ENCODE results near the gene SLC16A13. TPM values are rescaled to one million over a fixed set of nuclear protein-coding genes. Genes with fewer than 3 reads are reported as not detected.

Gene SLC16A13
- total RNA-seq, 1 experiment from 2014 or later = 13.1 TPM

- no peak overlapping the region for H3K27ac ChIP-seq (ENCODE audit: low read length)
- no peaks in the 10 kb centered on the region for H3K27me3 ChIP-seq (ENCODE audit: control insufficient read depth, insufficient read depth, low read length)
- no peaks in the 10 kb centered on the region for H3K9me3 ChIP-seq (ENCODE audit: control insufficient read depth, insufficient read depth, low read depth, low read length)
- H3K4me3 ChIP-seq (ENCODE audit: low read depth in 2 of 2, low read length in 2 of 2) = no peak overlapping the region
- DNase-seq (ENCODE audit: low read depth, low spot score) = no peak
- peak; percentile 77 for TF ChIP-seq CTCF (IDR thresholded peaks at IDR 0.05)
- TF ChIP-seq SIN3A (IDR thresholded peaks at IDR 0.05; ENCODE audit: borderline replicate concordance, insufficient read depth, low read depth, low read length) = no peak
- CTCF ChIA-PET = interaction anchor here (0.6 to 1.5 kb wide), 6 partner anchors 17 to 161 kb away, joined by 3 to 15 read pairs (median 8); no protein-coding TSS in a partner anchor
- no TSS peak for BruUV-seq (replicated peaks)
- in situ Hi-C loops (cut with HindIII; ENCODE audit: low pct_unique_long_range_greater_than_20kb, low sequenced_read_pairs) = no loop called here
- peaks cover 7% of the 10 kb centered on the region for H3K36me3 ChIP-seq (ENCODE audit: control insufficient read depth, insufficient read depth, low read length)
- H3K4me1 ChIP-seq (ENCODE audit: control insufficient read depth, insufficient read depth, low read length) = no peaks in the 10 kb centered on the region
- POLR2A ChIA-PET = interaction anchor here (0.6 kb wide), 2 partner anchors 69 to 106 kb away, joined by 3 read pairs; no protein-coding TSS in a partner anchor
- peak; percentile 89 for ATAC-seq
- intact Hi-C loops (cut with micrococcal nuclease; ENCODE audit: unreplicated experiment) = loop anchor here (2.0 kb wide), 1 partner anchor 92 kb away; no protein-coding TSS in a partner anchor
Measured at GRCh38 chr17:7004398-7005253, 31.2 kb upstream of the SLC16A13 start.

DNA sequence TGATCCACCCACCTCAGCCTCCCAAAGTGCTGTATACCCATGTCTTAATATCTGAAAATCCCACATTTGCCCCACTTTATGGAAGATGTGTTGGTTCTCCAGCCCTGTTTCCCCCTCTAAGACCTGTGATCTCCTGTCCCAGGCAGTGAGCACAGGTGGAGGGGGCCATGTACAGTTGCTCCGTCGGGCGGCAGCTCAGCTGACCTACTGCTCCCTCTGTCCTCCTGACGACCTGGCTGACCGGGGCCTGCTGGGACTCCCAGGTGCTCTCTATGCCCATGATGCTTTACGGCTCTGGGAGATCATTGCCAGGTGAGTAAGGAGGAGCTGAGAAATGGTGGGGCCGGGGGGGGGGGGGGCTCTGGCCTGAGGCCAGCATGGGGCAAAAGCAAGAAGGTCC lies 30.1 kb upstream of the SLC16A13 start:
- DNase-seq (ENCODE audit: low read depth, low spot score) (no peak), ATAC-seq (no peak)
- H3K4me1 ChIP-seq (ENCODE audit: control insufficient read depth, insufficient read depth, low read length) = peaks cover 5% of the 10 kb centered on the region
- no peak overlapping the region for H3K4me3 ChIP-seq (ENCODE audit: low read depth in 2 of 2, low read length in 2 of 2)
- H3K36me3 ChIP-seq (ENCODE audit: control insufficient read depth, insufficient read depth, low read length) = peaks cover 7% of the 10 kb centered on the region
- no peak overlapping the region for H3K27ac ChIP-seq (ENCODE audit: low read length)
- CTCF ChIA-PET = interaction anchor here (0.6 kb wide), 1 partner anchor 378 kb away, joined by 3 read pairs; no protein-coding TSS in a partner anchor
- H3K9me3 ChIP-seq (ENCODE audit: control insufficient read depth, insufficient read depth, low read depth, low read length) = no peaks in the 10 kb centered on the region
- H3K27me3 ChIP-seq (ENCODE audit: control insufficient read depth, insufficient read depth, low read length) = no peaks in the 10 kb centered on the region
- no TSS peak for BruUV-seq (replicated peaks)
- no peak for TF ChIP-seq TCF7L2 (IDR thresholded peaks at IDR 0.05; ENCODE audit: low read depth, low read length)
- TF ChIP-seq SIN3A (IDR thresholded peaks at IDR 0.05; ENCODE audit: borderline replicate concordance, insufficient read depth, low read depth, low read length) = no peak
- TF ChIP-seq CTCF (IDR thresholded peaks at IDR 0.05) = no peak
- TF ChIP-seq, protein P1, sequence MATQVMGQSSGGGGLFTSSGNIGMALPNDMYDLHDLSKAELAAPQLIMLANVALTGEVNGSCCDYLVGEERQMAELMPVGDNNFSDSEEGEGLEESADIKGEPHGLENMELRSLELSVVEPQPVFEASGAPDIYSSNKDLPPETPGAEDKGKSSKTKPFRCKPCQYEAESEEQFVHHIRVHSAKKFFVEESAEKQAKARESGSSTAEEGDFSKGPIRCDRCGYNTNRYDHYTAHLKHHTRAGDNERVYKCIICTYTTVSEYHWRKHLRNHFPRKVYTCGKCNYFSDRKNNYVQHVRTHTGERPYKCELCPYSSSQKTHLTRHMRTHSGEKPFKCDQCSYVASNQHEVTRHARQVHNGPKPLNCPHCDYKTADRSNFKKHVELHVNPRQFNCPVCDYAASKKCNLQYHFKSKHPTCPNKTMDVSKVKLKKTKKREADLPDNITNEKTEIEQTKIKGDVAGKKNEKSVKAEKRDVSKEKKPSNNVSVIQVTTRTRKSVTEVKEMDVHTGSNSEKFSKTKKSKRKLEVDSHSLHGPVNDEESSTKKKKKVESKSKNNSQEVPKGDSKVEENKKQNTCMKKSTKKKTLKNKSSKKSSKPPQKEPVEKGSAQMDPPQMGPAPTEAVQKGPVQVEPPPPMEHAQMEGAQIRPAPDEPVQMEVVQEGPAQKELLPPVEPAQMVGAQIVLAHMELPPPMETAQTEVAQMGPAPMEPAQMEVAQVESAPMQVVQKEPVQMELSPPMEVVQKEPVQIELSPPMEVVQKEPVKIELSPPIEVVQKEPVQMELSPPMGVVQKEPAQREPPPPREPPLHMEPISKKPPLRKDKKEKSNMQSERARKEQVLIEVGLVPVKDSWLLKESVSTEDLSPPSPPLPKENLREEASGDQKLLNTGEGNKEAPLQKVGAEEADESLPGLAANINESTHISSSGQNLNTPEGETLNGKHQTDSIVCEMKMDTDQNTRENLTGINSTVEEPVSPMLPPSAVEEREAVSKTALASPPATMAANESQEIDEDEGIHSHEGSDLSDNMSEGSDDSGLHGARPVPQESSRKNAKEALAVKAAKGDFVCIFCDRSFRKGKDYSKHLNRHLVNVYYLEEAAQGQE (IDR thresholded peaks at IDR 0.05; ENCODE audit: insufficient read depth in 1 of 2, low read depth in 2 of 2, low read length in 1 of 2) = no peak
- TF ChIP-seq POLR2AphosphoS5 (IDR thresholded peaks at IDR 0.05; ENCODE audit: low read depth, low read length) = no peak
- intact Hi-C loops (cut with micrococcal nuclease; ENCODE audit: unreplicated experiment) (loop anchor here (2.0 kb wide), 1 partner anchor 93 kb away; no protein-coding TSS in a partner anchor), in situ Hi-C loops (cut with HindIII; ENCODE audit: low pct_unique_long_range_greater_than_20kb, low sequenced_read_pairs) (no loop called here)
- POLR2A ChIA-PET = no interaction called here
